Embryonic facial prominence (tissue), 1 donor: ENCODE measurements around the gene C2CD4D.
A peak's percentile ranks its signal among the peaks of the same experiment; 100 is the strongest.

Source experiments
- DNase-seq: peaks from one replicate; pipeline ENCODE4 v3.0.0-alpha.2; 2016; ENCODE audit errors: extremely low spot score

Gene C2CD4D

GRCh38 chr1:151790071-151790939 is 49.3 kb downstream of the C2CD4D start, which contains the start of gene TDRKH:
TDRKH (minus strand) TSS chr1:151790500; CDS start chr1:151783022, 7,478 bp downstream.
- DNase-seq: peak; percentile 98
